Inferior parietal cortex (tissue), 1 donor: ENCODE results near the gene CNDP1.
"Not testable (repeated sequence)": the region's sequence is repeated elsewhere in the genome, so short reads cannot be mapped to it uniquely, and the experiment has no call there.

Experiments used
- DNase-seq: peaks from one replicate; pipeline ENCODE4 v3.0.0-alpha.2; 2016; ENCODE audit errors: extremely low spot score

The CNDP1 gene

GRCh38 chr18:74546007-74546406 lies 11.7 kb downstream of the CNDP1 start:
- no peak for DNase-seq

DNA sequence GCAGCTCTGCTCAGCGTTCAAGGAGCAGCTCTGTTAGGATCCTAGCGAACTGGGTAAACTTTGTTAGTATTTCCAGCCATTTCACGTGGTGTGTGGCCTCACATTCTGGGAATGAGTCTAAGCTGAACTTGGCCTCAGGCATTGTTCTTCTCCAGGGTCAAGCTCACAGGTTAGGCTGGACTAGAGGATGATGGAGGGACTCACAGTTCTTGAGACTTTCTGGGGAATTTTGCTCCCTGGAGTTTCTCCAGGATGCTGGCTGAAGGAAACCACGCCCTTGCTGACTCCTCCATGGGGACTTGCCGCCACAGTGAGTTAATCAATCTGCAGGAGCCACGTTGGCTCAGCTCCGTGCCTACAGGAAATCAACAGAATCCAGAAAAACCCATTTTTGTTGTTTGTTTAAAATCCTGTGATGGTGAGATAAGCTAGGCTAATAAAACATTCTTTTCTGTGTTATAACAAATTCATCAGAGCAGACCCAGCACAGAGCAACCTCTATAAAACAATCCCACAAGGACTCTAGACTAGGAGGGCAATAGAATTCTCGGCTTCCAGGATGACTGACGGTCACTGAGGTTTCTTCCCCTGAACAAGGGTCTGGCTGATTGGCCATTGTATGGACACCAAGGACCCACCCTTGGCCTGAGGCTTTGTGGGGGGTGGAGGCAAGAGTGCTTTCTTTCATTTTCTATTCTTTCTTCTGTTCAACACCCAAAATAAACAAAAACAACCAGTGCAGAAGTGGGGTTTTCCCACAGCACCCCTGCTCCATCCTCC lies 12.6 kb downstream of the CNDP1 start:
- no peak for DNase-seq

- no peak for DNase-seq
These were observed 13.6 kb downstream of the CNDP1 start for GRCh38 chr18:74547860-74548259.

DNA sequence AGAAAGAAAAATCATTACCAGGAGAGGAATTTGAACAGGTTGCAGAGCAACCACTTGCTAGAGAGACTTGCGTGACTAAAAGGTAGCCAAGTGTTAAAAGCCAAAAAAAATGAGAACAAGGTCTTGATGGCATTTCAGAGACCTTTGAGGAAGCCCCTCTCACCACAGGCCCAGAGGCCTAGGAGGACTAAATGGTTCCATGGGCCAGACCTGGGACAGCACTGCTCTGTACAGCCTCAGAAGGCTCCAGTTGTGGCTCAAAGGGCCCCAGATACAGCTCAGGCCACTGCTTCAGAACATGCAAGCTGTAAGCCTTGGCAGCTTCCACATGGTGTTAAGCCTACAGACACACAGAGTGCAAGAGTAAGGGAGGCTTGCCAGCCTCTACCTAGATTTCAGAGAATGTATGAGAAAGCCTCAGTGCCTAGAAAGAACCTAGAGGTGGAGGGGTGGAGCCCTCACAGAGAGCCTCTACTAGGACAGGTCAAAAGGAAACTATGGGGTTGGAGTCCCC lies 15.3 kb downstream of the CNDP1 start:
- no peak for DNase-seq

DNA sequence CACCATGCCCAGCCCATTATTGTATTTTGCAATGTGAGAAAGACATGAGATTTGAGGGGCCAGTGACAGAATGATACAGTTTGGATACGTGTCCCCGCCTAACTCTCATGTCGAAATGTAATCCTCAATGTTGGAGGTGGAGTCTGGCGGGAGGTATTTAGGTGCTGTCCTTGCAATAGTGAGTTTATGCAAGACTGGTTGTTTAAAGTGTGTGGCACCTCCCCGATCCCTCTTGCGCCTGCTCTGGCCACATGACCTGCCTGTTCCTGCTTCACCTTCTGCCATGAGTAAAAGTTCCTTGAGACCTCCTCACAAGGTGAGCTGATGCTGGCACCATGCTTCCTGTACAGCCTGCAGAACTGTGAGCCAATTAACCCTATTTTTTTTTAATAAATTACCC lies 16.6 kb downstream of the CNDP1 start:
- no peak for DNase-seq

DNA sequence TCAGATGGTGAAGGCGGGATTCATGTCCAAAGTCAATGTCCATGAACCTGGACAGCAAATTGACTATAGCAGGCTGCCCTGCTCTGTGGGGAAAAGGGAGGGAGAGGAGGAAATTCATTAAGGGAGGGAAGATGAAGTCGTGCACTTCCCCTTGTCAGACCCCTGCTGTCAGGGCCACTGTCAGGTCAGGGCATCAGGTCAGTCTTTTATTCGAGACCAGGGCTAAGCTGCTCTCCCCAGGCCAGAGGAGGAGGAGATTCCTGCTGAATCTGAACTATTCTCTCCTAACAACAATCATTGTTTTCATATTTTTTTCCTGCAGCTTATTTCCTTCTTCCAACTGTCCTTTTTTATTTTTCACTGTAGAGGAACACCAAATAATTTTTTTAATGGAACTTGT lies 17.2 kb downstream of the CNDP1 start:
- DNase-seq, result no peak

GRCh38 chr18:74551936-74552555 lies 17.7 kb downstream of the CNDP1 start:
- peak; percentile 91 for DNase-seq

DNA sequence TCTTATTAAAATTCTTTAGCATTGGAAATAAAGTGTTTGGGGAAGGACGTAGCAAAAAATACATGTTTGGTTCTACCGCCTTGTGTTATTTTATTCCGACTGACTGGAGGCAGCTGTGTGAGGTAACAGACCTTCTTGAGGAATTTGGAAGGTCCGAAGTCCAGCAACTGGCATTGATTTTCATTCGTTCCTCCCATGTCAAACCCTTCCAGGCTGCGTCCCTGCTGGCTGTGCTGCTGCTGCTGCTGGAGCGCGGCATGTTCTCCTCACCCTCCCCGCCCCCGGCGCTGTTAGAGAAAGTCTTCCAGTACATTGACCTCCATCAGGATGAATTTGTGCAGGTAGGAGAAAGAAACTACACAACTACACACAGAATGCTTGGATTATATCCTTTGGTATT lies 21.8 kb downstream of the CNDP1 start:
- no peak for DNase-seq

- DNase-seq, result no peak
These were observed 23.8 kb downstream of the CNDP1 start for GRCh38 chr18:74558096-74558495.

- DNase-seq, result no peak
These were observed 27.9 kb downstream of the CNDP1 start for GRCh38 chr18:74562131-74562730.

DNA sequence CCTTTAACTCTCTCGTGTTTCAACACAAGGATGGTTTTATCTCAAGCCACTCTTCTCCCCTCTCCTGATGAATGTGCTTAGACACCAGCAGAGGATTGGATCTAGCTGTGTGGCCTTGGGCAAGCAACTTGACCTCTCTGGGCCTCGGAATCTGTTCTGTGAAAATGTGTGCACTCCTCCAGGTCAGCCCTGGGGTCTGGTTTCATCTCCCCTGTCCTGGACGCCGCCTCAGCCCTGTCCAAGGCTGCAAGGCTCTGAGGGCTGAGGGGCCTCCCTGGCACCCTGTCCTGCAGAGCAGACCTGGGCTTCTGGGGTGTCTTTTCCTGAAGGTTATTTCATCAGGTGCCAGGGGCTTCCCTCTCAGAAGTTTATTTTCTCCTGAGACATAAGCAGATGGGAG lies 28.5 kb downstream of the CNDP1 start:
- DNase-seq, result no peak

- DNase-seq, result no peak
These were observed 29.7 kb downstream of the CNDP1 start for GRCh38 chr18:74563999-74564398.

GRCh38 chr18:74565164-74565563 lies 30.9 kb downstream of the CNDP1 start:
- not testable (repeated sequence) for DNase-seq

DNA sequence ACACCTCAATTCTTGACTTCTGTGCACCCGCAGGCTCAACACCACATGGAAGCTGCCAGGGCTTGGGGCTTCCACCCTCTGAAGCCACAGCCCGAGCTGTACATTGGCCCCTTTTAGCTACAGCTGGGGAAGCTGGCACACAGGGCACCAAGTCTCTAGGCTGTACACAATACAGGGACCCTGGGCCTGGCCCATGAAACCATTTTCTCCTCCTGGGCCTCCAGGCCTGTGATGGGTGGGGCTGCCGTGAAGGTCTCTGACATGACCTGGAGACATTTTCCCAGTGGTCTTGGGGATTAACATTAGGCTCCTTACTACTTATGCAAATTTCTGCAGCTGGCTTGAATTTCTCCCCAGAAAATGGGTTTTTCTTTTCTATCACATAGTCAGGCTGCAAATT lies 31.7 kb downstream of the CNDP1 start:
- not testable (repeated sequence) for DNase-seq

DNA sequence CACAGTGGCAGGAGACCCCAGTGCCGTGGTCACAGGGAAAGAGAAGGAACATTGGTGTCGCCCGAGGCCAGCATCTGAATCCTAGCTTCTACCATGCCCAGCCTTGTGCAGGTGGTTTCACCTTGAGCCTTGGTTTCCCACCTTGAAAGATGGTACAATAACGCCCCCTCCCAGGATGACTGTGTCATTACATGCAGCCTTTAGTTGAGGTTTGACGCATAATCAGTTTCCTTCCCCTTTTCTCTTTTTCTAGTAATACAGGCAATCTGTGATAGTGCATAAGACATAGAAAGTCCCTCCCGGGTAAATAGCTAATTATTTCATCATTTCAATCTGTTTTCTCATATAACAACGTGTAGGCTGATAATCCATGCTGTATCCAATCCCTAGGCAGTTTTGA lies 33.5 kb downstream of the CNDP1 start:
- DNase-seq, result no peak

- DNase-seq, result no peak
These were observed 35.1 kb downstream of the CNDP1 start for GRCh38 chr18:74569401-74569800.

GRCh38 chr18:74570266-74570665 lies 36.0 kb downstream of the CNDP1 start:
- no peak for DNase-seq

GRCh38 chr18:74571895-74572680 lies 37.8 kb downstream of the CNDP1 start:
- no peak for DNase-seq

- no peak for DNase-seq
These were observed 38.8 kb downstream of the CNDP1 start for GRCh38 chr18:74573053-74573452.

DNA sequence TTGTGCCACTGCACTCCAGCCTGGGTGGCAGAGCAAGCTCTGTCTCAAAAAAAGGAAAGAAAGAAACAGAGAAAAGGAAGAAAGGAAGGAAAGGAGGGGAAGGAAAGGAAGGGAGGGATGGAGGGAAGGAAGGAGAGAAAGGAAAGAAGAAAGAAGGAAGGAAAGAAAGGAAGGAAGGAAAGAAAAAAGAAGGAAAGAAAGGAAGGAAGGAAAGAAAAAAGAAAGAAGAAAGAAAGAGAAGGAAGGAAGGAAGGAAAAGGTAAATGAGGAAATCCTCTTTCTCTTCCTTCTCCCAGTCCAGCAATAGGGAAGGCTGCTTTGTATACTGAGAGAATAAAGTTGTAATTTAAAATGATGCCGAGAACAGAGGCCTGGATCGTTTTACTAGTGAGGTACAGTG lies 40.6 kb downstream of the CNDP1 start:
- no peak for DNase-seq

- DNase-seq, result no peak
These were observed 42.7 kb downstream of the CNDP1 start for GRCh38 chr18:74577019-74577418.

DNA sequence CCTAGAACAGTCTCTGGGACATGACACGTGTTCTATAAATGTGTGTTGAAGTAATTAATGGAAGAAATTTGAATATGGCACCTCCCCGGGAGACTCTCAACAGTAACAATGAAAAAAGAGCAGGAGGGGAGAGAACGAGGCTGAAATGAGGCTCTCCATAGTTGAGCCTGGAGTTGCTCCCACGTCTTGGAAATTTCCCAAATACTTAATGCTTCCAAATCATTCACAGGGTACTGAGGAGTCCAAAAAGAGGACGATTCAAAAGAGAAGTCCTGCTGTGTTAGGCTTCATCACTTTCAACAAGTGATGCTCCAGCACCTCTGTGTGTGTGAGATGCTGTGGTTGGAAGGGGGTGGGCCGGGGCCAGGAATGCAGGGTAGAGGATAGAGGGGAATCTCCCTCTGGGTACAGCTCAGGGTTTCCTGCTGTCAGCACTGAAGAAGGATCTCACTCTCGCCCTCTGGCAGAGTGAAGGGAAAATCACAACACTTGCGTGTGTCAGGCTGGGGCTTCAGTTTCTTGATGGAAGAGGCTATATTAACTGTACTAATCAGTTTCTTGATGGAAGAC lies 45.3 kb downstream of the CNDP1 start:
- no peak for DNase-seq
